ENCODE results near the gene LUZP1.
A peak's percentile ranks its signal among the peaks of the same experiment; 100 is the strongest.

The LUZP1 gene

GRCh38 chr1:23152966-23153684 lies 15.5 kb downstream of the LUZP1 start:
- DNase-seq (no peak), ATAC-seq (no peak)

- ATAC-seq (no peak), DNase-seq (no peak)
Measured at GRCh38 chr1:23150742-23151141, 17.9 kb downstream of the LUZP1 start.

- DNase-seq (no peak), ATAC-seq (no peak)
Measured at GRCh38 chr1:23150125-23150524, 18.5 kb downstream of the LUZP1 start.

- ATAC-seq (no peak), DNase-seq (no peak)
Measured at GRCh38 chr1:23149114-23149513, 19.5 kb downstream of the LUZP1 start.

GRCh38 chr1:23148084-23148483 lies 20.6 kb downstream of the LUZP1 start:
- ATAC-seq (peak; percentile 76), DNase-seq (no peak)

- ATAC-seq (no peak), DNase-seq (no peak)
Measured at GRCh38 chr1:23140940-23141596, 27.6 kb downstream of the LUZP1 start.

GRCh38 chr1:23135268-23135667 lies 33.4 kb downstream of the LUZP1 start:
- no peak for ATAC-seq
- DNase-seq: no peak

- DNase-seq (no peak), ATAC-seq (no peak)
Measured at GRCh38 chr1:23134055-23134454, 34.6 kb downstream of the LUZP1 start.

GRCh38 chr1:23133587-23133986 lies 35.1 kb downstream of the LUZP1 start:
- ATAC-seq (no peak), DNase-seq (no peak)

GRCh38 chr1:23132033-23132432 lies 36.6 kb downstream of the LUZP1 start:
- no peak for DNase-seq
- no peak for ATAC-seq

- DNase-seq (no peak), ATAC-seq (no peak)
Measured at GRCh38 chr1:23129846-23130245, 38.8 kb downstream of the LUZP1 start.

GRCh38 chr1:23126801-23127200 lies 41.9 kb downstream of the LUZP1 start:
- DNase-seq (no peak), ATAC-seq (no peak)

- DNase-seq (no peak), ATAC-seq (no peak)
Measured at GRCh38 chr1:23126200-23126599, 42.5 kb downstream of the LUZP1 start.

GRCh38 chr1:23125489-23125888 lies 43.2 kb downstream of the LUZP1 start:
- DNase-seq (no peak), ATAC-seq (no peak)

GRCh38 chr1:23124259-23125026 lies 44.2 kb downstream of the LUZP1 start:
- ATAC-seq (no peak), DNase-seq (no peak)

- DNase-seq (no peak), ATAC-seq (no peak)
Measured at GRCh38 chr1:23123528-23123927, 45.1 kb downstream of the LUZP1 start.

- ATAC-seq (no peak), DNase-seq (no peak)
Measured at GRCh38 chr1:23122796-23123195, 45.9 kb downstream of the LUZP1 start.

GRCh38 chr1:23122023-23122748 lies 46.5 kb downstream of the LUZP1 start:
- ATAC-seq: no peak
- DNase-seq: no peak

- ATAC-seq: no peak
- no peak for DNase-seq
Measured at GRCh38 chr1:23120383-23120782, 48.3 kb downstream of the LUZP1 start.

GRCh38 chr1:23118957-23119792 lies 49.5 kb downstream of the LUZP1 start:
- ATAC-seq: peak; percentile 62
- no peak for DNase-seq

GRCh38 chr1:23118407-23118806 lies 50.2 kb downstream of the LUZP1 start:
- no peak for ATAC-seq

More at GRCh38 chr1:23118407-23118806, 50.2 kb downstream of the LUZP1 start:
- DNase-seq: no peak

Measured in stimulated activated naive CD8-positive, alpha-beta T cell treated with anti-CD3 and anti-CD28 coated beads, Interleukin-15, Interleukin-2, amounts not matched to agents 100 U/mL and 50 U/mL, for 24 hours (primary cell).